Measurements from ENCODE around the gene LRFN3.

LRFN3 gene

DNA sequence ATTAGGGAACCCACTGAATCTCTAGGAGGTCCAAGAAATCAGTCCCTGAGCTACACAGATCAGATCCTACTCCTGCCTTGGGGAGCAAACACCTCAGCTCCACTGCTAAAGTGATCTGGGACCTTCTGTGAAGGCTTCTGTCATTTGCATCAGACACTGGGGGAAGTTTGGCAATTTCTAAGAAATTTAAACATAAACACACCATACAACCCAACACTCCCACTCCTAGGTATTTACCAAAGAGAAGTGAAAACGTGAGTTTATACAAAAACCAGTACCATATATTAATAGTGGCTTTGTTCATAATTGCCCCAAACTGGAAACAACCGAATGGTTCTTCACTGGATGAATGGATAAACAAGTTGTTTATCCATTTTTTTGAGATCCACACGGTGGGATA is 20.7 kb upstream of the LRFN3 start:
- ATAC-seq = no peak
- TF ChIP-seq ISL1 (CRISPR knock-in tag; IDR thresholded peaks at IDR 0.05) (no peak), OSR1 (CRISPR knock-in tag; IDR thresholded peaks at IDR 0.05) (no peak), RARB (CRISPR knock-in tag; IDR thresholded peaks at IDR 0.05) (no peak), ESRRG (CRISPR knock-in tag; IDR thresholded peaks at IDR 0.05) (no peak), SNAI2 (CRISPR knock-in tag; IDR thresholded peaks at IDR 0.05) (no peak), ARNTL (CRISPR knock-in tag; IDR thresholded peaks at IDR 0.05; ENCODE audit: borderline replicate concordance, low read depth) (no peak), BACH2 (CRISPR knock-in tag; IDR thresholded peaks at IDR 0.05; ENCODE audit: borderline replicate concordance) (no peak), ZNF70 (CRISPR knock-in tag; IDR thresholded peaks at IDR 0.05) (no peak), TCF4 (CRISPR knock-in tag; IDR thresholded peaks at IDR 0.05; ENCODE audit: borderline replicate concordance) (no peak), ZFP30 (CRISPR knock-in tag; IDR thresholded peaks at IDR 0.05) (no peak), ZC3H10 (CRISPR knock-in tag; IDR thresholded peaks at IDR 0.05) (no peak), GLIS3 (CRISPR knock-in tag; IDR thresholded peaks at IDR 0.05) (no peak), ZNF565 (CRISPR knock-in tag; conservative IDR thresholded peaks at IDR 0.05; ENCODE audit: low read depth) (no peak), CSDC2 (CRISPR knock-in tag; IDR thresholded peaks at IDR 0.05) (no peak)
- TF ChIP-seq, protein P1, sequence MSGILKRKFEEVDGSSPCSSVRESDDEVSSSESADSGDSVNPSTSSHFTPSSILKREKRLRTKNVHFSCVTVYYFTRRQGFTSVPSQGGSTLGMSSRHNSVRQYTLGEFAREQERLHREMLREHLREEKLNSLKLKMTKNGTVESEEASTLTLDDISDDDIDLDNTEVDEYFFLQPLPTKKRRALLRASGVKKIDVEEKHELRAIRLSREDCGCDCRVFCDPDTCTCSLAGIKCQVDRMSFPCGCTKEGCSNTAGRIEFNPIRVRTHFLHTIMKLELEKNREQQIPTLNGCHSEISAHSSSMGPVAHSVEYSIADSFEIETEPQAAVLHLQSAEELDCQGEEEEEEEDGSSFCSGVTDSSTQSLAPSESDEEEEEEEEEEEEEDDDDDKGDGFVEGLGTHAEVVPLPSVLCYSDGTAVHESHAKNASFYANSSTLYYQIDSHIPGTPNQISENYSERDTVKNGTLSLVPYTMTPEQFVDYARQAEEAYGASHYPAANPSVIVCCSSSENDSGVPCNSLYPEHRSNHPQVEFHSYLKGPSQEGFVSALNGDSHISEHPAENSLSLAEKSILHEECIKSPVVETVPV (CRISPR knock-in tag; IDR thresholded peaks at IDR 0.05) = no peak
- TF ChIP-seq, protein P2, sequence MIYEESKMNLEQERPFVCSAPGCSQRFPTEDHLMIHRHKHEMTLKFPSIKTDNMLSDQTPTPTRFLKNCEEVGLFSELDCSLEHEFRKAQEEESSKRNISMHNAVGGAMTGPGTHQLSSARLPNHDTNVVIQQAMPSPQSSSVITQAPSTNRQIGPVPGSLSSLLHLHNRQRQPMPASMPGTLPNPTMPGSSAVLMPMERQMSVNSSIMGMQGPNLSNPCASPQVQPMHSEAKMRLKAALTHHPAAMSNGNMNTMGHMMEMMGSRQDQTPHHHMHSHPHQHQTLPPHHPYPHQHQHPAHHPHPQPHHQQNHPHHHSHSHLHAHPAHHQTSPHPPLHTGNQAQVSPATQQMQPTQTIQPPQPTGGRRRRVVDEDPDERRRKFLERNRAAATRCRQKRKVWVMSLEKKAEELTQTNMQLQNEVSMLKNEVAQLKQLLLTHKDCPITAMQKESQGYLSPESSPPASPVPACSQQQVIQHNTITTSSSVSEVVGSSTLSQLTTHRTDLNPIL (CRISPR knock-in tag; IDR thresholded peaks at IDR 0.05; ENCODE audit: low read depth) = no peak
- TF ChIP-seq, protein P3, sequence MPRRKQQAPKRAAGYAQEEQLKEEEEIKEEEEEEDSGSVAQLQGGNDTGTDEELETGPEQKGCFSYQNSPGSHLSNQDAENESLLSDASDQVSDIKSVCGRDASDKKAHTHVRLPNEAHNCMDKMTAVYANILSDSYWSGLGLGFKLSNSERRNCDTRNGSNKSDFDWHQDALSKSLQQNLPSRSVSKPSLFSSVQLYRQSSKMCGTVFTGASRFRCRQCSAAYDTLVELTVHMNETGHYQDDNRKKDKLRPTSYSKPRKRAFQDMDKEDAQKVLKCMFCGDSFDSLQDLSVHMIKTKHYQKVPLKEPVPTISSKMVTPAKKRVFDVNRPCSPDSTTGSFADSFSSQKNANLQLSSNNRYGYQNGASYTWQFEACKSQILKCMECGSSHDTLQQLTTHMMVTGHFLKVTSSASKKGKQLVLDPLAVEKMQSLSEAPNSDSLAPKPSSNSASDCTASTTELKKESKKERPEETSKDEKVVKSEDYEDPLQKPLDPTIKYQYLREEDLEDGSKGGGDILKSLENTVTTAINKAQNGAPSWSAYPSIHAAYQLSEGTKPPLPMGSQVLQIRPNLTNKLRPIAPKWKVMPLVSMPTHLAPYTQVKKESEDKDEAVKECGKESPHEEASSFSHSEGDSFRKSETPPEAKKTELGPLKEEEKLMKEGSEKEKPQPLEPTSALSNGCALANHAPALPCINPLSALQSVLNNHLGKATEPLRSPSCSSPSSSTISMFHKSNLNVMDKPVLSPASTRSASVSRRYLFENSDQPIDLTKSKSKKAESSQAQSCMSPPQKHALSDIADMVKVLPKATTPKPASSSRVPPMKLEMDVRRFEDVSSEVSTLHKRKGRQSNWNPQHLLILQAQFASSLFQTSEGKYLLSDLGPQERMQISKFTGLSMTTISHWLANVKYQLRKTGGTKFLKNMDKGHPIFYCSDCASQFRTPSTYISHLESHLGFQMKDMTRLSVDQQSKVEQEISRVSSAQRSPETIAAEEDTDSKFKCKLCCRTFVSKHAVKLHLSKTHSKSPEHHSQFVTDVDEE (CRISPR knock-in tag; IDR thresholded peaks at IDR 0.05) = no peak
- TF ChIP-seq, protein P4, sequence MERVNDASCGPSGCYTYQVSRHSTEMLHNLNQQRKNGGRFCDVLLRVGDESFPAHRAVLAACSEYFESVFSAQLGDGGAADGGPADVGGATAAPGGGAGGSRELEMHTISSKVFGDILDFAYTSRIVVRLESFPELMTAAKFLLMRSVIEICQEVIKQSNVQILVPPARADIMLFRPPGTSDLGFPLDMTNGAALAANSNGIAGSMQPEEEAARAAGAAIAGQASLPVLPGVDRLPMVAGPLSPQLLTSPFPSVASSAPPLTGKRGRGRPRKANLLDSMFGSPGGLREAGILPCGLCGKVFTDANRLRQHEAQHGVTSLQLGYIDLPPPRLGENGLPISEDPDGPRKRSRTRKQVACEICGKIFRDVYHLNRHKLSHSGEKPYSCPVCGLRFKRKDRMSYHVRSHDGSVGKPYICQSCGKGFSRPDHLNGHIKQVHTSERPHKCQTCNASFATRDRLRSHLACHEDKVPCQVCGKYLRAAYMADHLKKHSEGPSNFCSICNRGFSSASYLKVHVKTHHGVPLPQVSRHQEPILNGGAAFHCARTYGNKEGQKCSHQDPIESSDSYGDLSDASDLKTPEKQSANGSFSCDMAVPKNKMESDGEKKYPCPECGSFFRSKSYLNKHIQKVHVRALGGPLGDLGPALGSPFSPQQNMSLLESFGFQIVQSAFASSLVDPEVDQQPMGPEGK (CRISPR knock-in tag; IDR thresholded peaks at IDR 0.05; ENCODE audit: borderline replicate concordance) = no peak

DNA sequence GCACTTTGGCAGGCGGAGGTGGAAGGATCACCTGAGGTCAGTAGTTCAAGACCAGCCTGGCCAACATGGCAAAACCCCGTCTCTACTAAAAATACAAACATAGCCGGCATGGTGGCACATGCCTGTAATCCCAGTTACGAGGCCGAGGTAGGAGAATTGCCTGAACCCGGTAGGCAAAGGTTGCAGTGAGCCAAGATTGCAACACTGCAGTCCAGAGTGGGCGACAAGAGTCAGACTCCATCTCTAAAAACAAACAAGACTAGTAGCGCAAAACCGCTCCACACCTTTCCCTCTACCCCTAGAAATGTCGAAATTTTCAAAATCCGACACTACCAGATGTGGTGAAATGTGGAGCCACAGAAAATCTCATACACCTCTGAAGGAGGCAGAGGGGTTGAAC is 16.9 kb upstream of the LRFN3 start:
- TF ChIP-seq ARNTL (CRISPR knock-in tag; IDR thresholded peaks at IDR 0.05; ENCODE audit: borderline replicate concordance, low read depth) (no peak), OSR1 (CRISPR knock-in tag; IDR thresholded peaks at IDR 0.05) (no peak), BACH2 (CRISPR knock-in tag; IDR thresholded peaks at IDR 0.05; ENCODE audit: borderline replicate concordance) (no peak), ZFP3 (CRISPR knock-in tag; IDR thresholded peaks at IDR 0.05) (no peak), RARB (CRISPR knock-in tag; IDR thresholded peaks at IDR 0.05) (no peak), SNAI2 (CRISPR knock-in tag; IDR thresholded peaks at IDR 0.05) (no peak), ZC3H10 (CRISPR knock-in tag; IDR thresholded peaks at IDR 0.05) (no peak), ZNF565 (CRISPR knock-in tag; conservative IDR thresholded peaks at IDR 0.05; ENCODE audit: low read depth) (no peak), ISL1 (CRISPR knock-in tag; IDR thresholded peaks at IDR 0.05) (no peak), ESRRG (CRISPR knock-in tag; IDR thresholded peaks at IDR 0.05) (no peak), ZNF70 (CRISPR knock-in tag; IDR thresholded peaks at IDR 0.05) (no peak), PPARA (CRISPR knock-in tag; IDR thresholded peaks at IDR 0.05; ENCODE audit: borderline replicate concordance) (no peak), CSDC2 (CRISPR knock-in tag; IDR thresholded peaks at IDR 0.05) (no peak), TOX (CRISPR knock-in tag; IDR thresholded peaks at IDR 0.05; ENCODE audit: borderline replicate concordance) (no peak), TCF4 (CRISPR knock-in tag; IDR thresholded peaks at IDR 0.05; ENCODE audit: borderline replicate concordance) (no peak)
- TF ChIP-seq, protein P3 (CRISPR knock-in tag; IDR thresholded peaks at IDR 0.05) = no peak
- TF ChIP-seq, protein P2 (CRISPR knock-in tag; IDR thresholded peaks at IDR 0.05; ENCODE audit: low read depth) = no peak
- TF ChIP-seq, protein P5, sequence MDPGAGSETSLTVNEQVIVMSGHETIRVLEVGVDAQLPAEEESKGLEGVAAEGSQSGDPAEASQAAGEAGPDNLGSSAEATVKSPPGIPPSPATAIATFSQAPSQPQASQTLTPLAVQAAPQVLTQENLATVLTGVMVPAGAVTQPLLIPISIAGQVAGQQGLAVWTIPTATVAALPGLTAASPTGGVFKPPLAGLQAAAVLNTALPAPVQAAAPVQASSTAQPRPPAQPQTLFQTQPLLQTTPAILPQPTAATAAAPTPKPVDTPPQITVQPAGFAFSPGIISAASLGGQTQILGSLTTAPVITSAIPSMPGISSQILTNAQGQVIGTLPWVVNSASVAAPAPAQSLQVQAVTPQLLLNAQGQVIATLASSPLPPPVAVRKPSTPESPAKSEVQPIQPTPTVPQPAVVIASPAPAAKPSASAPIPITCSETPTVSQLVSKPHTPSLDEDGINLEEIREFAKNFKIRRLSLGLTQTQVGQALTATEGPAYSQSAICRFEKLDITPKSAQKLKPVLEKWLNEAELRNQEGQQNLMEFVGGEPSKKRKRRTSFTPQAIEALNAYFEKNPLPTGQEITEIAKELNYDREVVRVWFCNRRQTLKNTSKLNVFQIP (CRISPR knock-in tag; IDR thresholded peaks at IDR 0.05; ENCODE audit: borderline replicate concordance, low read depth) = no peak
- TF ChIP-seq, protein P4 (CRISPR knock-in tag; IDR thresholded peaks at IDR 0.05; ENCODE audit: borderline replicate concordance) = no peak
- no peak for ATAC-seq

Measured in SK-N-SH treated with all-trans-retinoic acid at 6 μM for 48 hours (cell line).